GM18858 (cell line): Measurements from ENCODE around the gene WFIKKN1.
A peak's percentile ranks its signal among the peaks of the same experiment; 100 is the strongest.

Experiments
- ATAC-seq: cut with Tn5 transposase; IDR thresholded peaks from one replicate; pipeline ENCODE4 v1.9.1; 2021; ENCODE audit not compliant: unreplicated experiment

Gene WFIKKN1

DNA sequence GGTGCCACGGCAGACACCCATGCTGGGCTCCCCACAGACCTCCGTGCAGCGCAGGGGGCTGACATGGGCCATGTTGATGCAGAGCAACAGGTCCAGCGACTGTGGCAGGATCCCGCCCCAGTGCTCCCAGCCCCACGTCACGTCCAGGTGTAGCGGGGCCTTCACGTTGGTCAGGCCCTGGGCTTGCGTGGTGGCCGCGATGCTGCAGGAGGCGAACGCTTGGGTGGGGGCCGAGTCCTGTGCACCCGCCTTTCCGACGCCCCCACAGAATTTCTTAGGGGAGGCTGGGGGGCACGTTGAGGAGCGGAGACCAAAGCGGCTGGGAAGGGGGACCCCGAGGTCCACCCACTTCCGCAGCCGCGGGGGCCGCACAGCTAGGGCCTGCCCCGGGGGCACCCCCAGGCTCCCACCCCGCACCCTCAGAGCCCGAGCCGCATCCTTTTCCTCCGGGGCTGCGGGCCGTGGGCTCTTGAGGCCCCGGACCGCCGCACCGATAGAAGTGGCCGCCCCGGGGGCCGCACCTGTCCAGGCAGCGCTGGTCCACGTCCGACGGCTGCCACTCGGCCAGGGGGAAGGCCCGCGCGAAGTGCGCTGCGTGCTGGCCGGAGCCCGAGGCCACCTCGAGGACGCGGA is 4.9 kb downstream of the WFIKKN1 start:
- ATAC-seq = no peak

GRCh38 chr16:636206-637080 is 5.7 kb downstream of the WFIKKN1 start, which contains the start of gene METTL26:
Gene METTL26, minus strand, starts transcription at chr16:636305. Its CDS starts 15 bp downstream, at chr16:636290.
- ATAC-seq = peak; percentile 59

DNA sequence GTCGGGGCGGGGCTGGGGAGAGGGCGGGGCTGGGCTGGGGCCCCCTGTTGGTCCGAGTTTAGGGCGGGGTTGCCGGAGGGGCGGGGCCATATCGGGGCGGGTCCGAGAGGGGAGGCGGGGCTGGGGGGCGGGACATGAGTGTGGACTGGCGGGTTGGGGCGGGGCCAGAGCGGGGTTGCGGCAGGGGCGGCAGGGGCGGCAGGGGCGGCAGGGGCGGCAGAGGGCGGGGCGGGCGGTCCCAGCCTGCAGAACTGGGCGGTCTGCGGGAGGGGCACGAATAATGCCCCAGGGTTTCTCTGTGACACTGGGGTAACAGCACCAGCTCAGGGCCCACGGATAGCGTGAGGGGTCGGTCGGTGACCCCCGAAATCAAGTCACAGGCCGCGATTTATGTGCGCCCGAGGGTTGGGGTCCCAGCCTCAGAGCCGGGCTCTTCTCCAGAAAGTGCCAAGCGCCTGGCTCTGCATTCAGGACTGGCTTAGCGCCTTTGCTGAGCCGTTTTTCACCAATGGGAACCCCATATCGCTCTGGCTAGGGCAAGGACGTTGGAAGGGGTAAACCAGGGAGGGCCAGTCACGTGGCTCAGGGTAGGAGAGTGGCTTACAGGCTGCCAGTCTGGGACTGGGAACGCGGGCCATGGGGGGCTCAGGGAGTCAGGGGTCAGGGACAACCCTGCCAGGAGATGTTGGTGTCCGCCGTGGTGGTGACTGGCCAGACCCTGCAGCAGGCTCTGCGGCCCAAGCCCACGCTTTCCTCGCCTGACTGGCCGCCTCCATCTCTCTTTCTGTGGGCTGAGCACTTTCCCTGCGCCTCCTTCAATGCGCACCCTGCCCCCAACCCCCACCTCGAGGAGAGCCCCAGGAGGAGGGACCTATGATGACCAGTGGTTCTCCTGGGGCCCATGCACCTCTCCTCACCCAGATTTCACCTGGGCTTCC is 6.6 kb downstream of the WFIKKN1 start:
- no peak for ATAC-seq

- ATAC-seq = no peak
Observed at GRCh38 chr16:638034-638543, 7.3 kb downstream of the WFIKKN1 start.

GRCh38 chr16:638836-639235 is 8.1 kb downstream of the WFIKKN1 start:
- ATAC-seq = no peak

DNA sequence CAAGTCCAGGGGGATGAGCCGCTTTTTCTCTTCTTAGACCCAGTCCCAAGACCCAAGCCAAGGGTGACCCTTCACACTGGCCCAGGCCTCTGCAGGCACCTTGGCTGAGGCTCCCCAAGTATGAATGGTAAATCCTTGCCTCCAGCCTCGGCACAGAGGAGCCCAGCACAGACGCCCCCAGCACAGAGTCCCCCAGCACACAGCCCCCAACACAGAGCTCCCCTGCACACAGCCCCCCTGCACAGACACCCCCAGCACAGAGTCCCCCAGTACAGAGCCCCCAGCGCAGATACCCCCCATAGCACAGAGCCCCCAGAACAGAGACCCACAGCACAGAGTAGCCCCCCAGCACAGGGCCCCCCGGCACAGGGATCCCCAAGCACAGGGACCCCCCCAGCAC is 9.8 kb downstream of the WFIKKN1 start:
- no peak for ATAC-seq

DNA sequence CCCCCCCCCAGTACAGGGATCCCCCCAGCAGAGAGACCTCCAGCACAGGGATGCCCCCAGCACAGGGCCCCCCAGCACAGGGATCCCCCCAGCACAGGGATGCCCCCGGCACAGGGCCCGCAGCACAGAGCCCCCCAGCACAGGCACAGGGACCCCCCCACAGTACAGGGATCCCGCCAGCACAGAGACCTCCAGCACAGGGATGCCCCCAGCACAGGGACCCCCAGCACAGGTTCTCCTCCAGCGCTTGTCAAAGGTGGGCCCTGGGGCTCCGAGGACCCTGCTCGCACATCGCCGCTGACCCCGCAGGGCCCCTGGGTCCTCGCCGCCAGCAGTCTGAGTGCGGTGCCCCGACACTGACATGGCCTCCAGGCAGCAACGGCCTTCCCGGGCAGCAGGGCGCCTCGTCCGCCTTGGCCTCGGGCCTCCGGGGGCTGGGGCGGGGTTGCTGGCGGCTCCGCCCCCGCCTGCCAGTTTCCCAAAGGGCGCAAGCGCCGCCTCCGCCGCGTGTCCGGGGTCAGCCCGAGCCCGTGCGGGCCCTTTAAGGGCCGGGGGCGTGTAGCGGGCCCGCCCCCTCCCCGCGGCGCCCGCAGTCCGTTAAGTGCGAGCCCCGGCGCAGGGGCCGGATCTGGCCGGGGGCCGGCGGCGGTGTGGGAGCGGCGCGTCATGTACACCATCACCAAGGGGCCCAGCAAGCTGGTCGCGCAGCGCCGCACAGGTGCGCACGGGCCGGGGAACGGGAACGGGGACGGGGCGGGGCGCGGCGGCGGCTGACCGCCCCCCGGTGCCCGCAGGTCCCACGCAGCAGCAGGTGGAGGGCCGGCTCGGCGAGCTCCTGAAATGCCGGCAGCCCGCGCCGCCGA is 10.8 kb downstream of the WFIKKN1 start, which contains the start of gene MCRIP2:
Gene MCRIP2, plus strand, starts transcription at position 503 of the 863 bp plus-strand sequence. Its CDS starts 164 bp downstream, at position 667.
- ATAC-seq = no peak

- ATAC-seq = no peak
Observed at GRCh38 chr16:642189-643049, 11.6 kb downstream of the WFIKKN1 start.

GRCh38 chr16:643050-643368 is 12.2 kb downstream of the WFIKKN1 start:
- no peak for ATAC-seq

GRCh38 chr16:644556-644955 is 13.8 kb downstream of the WFIKKN1 start:
- no peak for ATAC-seq

- ATAC-seq = no peak
Observed at GRCh38 chr16:645852-646678, 15.3 kb downstream of the WFIKKN1 start.

DNA sequence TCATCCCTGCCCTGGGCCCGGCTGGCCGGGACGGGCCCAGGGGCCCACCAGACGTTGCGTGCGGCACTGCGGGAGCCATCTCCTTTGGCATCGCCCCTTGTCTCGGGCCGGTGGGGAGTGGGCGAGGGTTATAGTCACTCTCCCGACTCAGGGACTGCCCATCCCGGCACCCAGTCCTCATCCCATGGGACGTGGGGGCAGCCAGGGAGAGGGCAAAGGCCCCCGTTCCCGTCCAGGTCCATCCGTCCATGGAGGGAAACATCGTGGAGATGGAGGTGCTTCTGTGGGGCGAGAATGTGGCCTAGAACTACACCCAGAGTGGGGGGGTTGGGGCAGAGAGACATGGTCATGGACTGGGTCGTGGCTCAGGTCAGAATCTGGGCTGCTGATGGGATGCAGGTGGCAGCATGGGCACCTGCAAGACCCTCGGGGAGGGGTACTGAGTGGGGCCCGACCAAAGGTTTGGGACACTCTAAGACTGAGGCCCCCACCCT is 15.9 kb downstream of the WFIKKN1 start:
- ATAC-seq = no peak

- ATAC-seq = no peak
Observed at GRCh38 chr16:647173-647902, 16.6 kb downstream of the WFIKKN1 start.

DNA sequence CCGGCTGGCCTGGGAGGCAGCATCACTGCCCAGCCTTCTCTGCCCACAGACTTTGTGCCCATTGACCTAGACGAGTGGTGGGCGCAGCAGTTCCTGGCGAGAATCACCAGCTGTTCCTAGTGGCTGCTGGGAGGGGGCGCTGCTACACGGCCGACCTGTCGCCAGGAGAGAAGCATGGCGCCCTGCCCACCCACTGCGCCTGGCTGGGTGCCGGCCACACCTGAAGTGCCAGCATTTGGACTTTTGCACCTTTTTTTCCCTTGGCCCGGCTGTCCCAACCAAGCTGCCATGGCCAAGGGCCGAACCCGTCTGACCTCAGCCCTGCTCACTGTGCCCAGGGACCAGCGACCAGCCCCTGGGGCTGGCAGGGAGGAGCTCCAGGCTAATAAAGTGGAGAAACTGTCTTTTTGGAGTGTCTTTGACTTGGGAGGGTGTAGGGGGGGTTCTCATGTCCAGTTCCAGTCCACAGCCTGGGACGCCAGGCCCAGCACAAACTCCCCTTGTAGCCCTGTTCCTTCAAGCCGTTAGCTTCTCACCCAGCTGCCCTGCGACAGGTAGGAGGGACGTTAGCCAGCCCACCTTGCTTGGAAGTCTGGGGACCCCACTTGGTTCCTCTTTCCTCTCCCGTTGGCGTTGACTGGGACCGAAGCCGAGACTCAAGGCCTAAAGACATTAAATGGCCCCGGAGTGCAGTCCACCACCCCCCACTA is 17.4 kb downstream of the WFIKKN1 start:
- no peak for ATAC-seq

- ATAC-seq = peak; percentile 77
Observed at GRCh38 chr16:648781-649589, 18.2 kb downstream of the WFIKKN1 start, which contains the start of gene WDR90. Gene WDR90, plus strand, starts transcription at chr16:649365. Its CDS starts 52 bp downstream, at chr16:649417.

- no peak for ATAC-seq
Observed at GRCh38 chr16:649631-650030, 18.8 kb downstream of the WFIKKN1 start.
